Tibial artery (tissue), 4 donors: ENCODE data around the gene SEC14L3.

Experiments
- DNase-seq, 2 donors: peaks; one replicate each; pipeline ENCODE4 v3.0.0-alpha.2; 2019
- H3K27ac ChIP-seq, 2 donors: fragments of 200-600 bp; sonication (generic) in 1 of 2; 1 replicate in 1 of 2; 2 replicates in 1 of 2; pipeline ENCODE4 v1.5.1; 2018 to 2019; ENCODE audit warnings: mild to moderate bottlenecking in 1 of 2
- H3K27me3 ChIP-seq, 2 donors: fragments of 200-600 bp; sonication (generic) in 1 of 2; one replicate each; pipeline versions ENCODE4 v1.5.1 to v1.6.0; 2016 to 2019
- H3K36me3 ChIP-seq, 3 donors: fragments of 200-600 bp; sonication (generic) in 2 of 3; one replicate each; pipeline ENCODE4 v1.5.1; 2016 to 2019; ENCODE audit warnings: mild to moderate bottlenecking in 2 of 3
- H3K4me1 ChIP-seq, 4 donors: fragments of 200-600 bp; sonication (generic) in 2 of 4; 1 replicate in 3 of 4; 2 replicates in 1 of 4; pipeline ENCODE4 v1.5.1; 2016 to 2019
- H3K4me3 ChIP-seq, 2 donors: fragments of 200-600 bp; sonication (generic) in 1 of 2; 1 replicate in 1 of 2; 2 replicates in 1 of 2; pipeline ENCODE4 v1.5.1; 2018 to 2019; ENCODE audit warnings: mild to moderate bottlenecking in 2 of 2
- H3K9me3 ChIP-seq, 3 donors: fragments of 200-600 bp; sonication (generic) in 1 of 3; one replicate each; pipeline ENCODE4 v1.5.1; 2016 to 2019
- intact Hi-C: fragments of 100-400 bp; cut with DNase I; formaldehyde crosslinking; loops from one replicate; pipeline ENCODE4 v1.15.0; 2023; ENCODE audit warnings: low total_unique reads
- TF ChIP-seq, protein P1 (sequence below), 2 experiments: fragments of 200-600 bp in 1 of 2; fragments of 450-650 bp in 1 of 2; IDR thresholded peaks; one replicate each; pipeline ENCODE4 v1.5.1; 2017 to 2019; ENCODE audit warnings: antibody characterized with exemption in 2 of 2, mild to moderate bottlenecking in 1 of 2, moderate library complexity in 1 of 2

SEC14L3 gene

DNA sequence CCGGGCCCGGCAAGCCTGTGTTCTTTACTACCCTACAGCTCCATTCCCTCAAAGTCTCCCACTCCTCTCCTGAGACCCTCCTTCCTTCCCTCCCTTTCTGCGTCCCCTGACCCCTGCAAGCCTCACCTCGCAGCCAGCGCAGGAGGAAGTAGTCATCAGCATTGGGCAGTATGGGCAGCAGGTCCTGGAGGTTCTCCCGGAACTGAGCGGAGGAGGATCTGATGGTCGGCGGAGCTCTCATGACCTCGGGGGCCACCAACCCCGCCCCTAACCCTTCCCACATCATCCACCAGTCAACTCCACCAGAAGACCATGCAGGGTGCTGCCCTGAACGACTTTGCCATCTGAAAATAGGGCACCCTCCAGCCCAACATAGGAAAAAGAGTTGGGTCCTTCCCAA, 31.7 kb upstream of the SEC14L3 start:
- H3K4me1 ChIP-seq: peaks cover 0 to 5% (median 2%) of the 10 kb centered on the region in 4 donors
- peaks cover 0 to 72% of the 10 kb centered on the region in 2 donors for H3K27me3 ChIP-seq
- TF ChIP-seq, protein P1, sequence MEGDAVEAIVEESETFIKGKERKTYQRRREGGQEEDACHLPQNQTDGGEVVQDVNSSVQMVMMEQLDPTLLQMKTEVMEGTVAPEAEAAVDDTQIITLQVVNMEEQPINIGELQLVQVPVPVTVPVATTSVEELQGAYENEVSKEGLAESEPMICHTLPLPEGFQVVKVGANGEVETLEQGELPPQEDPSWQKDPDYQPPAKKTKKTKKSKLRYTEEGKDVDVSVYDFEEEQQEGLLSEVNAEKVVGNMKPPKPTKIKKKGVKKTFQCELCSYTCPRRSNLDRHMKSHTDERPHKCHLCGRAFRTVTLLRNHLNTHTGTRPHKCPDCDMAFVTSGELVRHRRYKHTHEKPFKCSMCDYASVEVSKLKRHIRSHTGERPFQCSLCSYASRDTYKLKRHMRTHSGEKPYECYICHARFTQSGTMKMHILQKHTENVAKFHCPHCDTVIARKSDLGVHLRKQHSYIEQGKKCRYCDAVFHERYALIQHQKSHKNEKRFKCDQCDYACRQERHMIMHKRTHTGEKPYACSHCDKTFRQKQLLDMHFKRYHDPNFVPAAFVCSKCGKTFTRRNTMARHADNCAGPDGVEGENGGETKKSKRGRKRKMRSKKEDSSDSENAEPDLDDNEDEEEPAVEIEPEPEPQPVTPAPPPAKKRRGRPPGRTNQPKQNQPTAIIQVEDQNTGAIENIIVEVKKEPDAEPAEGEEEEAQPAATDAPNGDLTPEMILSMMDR (IDR thresholded peaks at IDR 0.05): no peak

DNA sequence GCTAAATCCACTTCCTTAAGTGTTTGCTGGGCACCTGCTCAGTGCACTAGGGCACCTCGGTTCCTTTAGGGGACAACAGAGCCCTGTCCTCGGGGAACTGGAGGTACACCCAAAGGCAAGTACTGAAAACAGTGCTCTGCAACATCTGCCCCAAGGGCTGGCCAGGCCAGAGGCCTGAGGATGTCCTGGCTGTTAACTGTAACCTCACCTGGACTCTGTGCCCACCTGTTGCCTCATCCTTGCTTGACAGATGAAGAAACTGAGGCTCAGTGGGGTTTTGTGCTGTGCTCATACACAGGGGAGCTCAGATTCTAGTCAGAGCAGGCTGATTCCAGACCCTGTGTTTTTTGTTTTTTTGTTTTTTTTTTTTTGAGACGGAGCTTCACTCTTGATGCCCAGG, 31.1 kb upstream of the SEC14L3 start:
- peaks cover 0 to 69% of the 10 kb centered on the region in 2 donors for H3K27me3 ChIP-seq
- TF ChIP-seq, protein P1 (IDR thresholded peaks at IDR 0.05): no peak
- no peak overlapping the region for H3K4me3 ChIP-seq
- no peaks in the 10 kb centered on the region for H3K36me3 ChIP-seq
- intact Hi-C loops: no loop called here
- no peak for DNase-seq
- no peak overlapping the region for H3K27ac ChIP-seq
- peaks cover 0 to 5% (median 2%) of the 10 kb centered on the region in 4 donors for H3K4me1 ChIP-seq
- H3K9me3 ChIP-seq: no peaks in the 10 kb centered on the region

More for the DNA sequence above, 31.7 kb upstream of the SEC14L3 start:
- no peaks in the 10 kb centered on the region for H3K36me3 ChIP-seq
- no peaks in the 10 kb centered on the region for H3K9me3 ChIP-seq
- no peak overlapping the region for H3K27ac ChIP-seq
- no peak overlapping the region for H3K4me3 ChIP-seq
- no peak for DNase-seq
- intact Hi-C loops: no loop called here

- Histone ChIP-seq H3K4me3 (no peak overlapping the region), H3K27ac (no peak overlapping the region), H3K27me3 (peaks cover 0 to 63% of the 10 kb centered on the region in 2 donors), H3K36me3 (no peaks in the 10 kb centered on the region), H3K9me3 (no peaks in the 10 kb centered on the region), H3K4me1 (peaks cover 0 to 5% (median 2%) of the 10 kb centered on the region in 4 donors)
- intact Hi-C loops: no loop called here
- no peak for DNase-seq
- TF ChIP-seq, protein P1 (IDR thresholded peaks at IDR 0.05): no peak
Observed at GRCh38 chr22:30502153-30502552, 30.3 kb upstream of the SEC14L3 start.

DNA sequence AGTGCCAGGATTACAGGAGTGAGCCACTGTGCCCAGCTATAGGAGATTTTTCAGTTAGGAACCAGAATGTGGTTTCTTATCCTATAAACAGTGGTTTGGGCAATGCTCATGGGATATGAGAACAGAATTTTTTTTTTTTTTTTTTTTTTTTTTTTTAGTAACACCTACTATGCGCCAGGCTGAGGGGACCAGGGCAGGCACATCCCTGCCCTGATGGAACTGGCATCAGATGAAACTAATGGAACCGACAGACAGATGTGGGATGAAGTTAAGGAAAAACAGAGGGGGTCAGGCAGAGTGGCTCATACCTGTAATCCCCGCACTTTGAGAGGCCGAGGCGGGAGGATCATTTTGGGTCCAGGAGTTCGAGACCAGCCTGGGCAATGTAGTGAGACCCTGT, 28.8 kb upstream of the SEC14L3 start:
- Histone ChIP-seq H3K9me3 (no peaks in the 10 kb centered on the region), H3K27ac (no peak overlapping the region), H3K36me3 (no peaks in the 10 kb centered on the region), H3K4me1 (peaks cover 0 to 5% (median 2%) of the 10 kb centered on the region in 4 donors), H3K27me3 (peaks cover 0 to 48% of the 10 kb centered on the region in 2 donors), H3K4me3 (no peak overlapping the region)
- intact Hi-C loops: no loop called here
- DNase-seq: no peak
- TF ChIP-seq, protein P1 (IDR thresholded peaks at IDR 0.05): no peak

DNA sequence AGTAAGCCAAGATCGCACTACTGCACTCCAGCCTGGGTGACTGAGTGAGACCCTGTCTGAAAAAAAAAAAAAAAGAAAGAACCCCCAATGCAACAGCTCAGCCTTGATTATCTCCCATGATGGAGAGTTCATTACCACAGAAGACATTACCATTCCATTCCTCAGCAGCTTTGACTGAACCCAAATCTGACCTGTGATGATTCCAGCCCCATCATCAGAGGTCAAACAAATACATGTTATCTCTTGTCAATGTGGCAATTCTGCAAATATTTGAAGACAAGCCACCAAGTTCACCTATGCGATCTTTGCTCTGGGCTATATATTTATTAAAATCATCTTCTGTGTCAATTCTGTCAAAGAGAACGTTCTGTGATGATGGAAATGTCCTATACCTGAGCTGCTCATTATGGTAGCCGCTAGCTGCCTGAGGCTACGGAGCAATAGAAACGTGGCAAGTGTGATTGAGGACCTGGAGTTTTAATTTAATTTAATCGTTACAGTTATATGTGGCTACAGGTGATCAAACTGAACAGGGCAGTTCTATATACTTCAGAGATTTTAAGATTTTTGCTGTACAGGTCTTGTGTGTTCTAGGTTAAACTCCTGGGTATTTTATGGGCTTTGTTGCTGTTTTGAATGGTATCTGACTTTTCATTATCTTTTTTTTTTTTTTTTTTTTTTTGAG, 25.8 kb upstream of the SEC14L3 start:
- Histone ChIP-seq H3K27me3 (peaks cover 0 to 33% of the 10 kb centered on the region in 2 donors), H3K9me3 (no peaks in the 10 kb centered on the region), H3K4me1 (no peaks in the 10 kb centered on the region), H3K4me3 (no peak overlapping the region), H3K36me3 (no peaks in the 10 kb centered on the region), H3K27ac (no peak overlapping the region)
- no peak for DNase-seq
- intact Hi-C loops: no loop called here
- TF ChIP-seq, protein P1 (IDR thresholded peaks at IDR 0.05): no peak
